Effector CD4-positive, alpha-beta T cell (primary cell): ENCODE data around the gene FGF14.

Experiments used
- DNase-seq: peaks from one replicate; pipeline ENCODE4 v3.0.0-alpha.2; 2020

FGF14 gene

DNA sequence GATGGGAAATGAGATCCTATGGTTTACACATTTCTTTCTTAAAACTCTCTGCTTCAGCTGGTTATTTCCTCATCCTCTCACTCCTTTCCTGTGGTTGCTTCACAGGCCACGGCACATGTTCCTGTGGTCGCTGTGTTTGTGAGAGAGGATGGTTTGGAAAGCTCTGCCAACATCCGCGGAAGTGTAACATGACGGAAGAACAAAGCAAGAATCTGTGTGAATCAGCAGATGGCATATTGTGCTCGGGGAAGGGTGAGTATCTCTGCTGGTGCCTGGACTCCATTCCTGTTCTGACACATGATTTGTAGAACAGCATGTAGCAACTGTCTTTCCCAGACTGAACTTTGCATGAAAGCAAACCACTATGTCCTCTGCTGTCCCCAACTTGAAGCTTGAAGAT, 695.2 kb downstream of the FGF14 start:
- no peak for DNase-seq

GRCh38 chr13:101703838-101704237, 698.0 kb downstream of the FGF14 start:
- DNase-seq, result no peak

GRCh38 chr13:101703081-101703480, 698.8 kb downstream of the FGF14 start:
- no peak for DNase-seq

- no peak for DNase-seq
These were observed 701.2 kb downstream of the FGF14 start for GRCh38 chr13:101700598-101700997.

GRCh38 chr13:101698400-101698799, 703.4 kb downstream of the FGF14 start:
- DNase-seq, result no peak

DNA sequence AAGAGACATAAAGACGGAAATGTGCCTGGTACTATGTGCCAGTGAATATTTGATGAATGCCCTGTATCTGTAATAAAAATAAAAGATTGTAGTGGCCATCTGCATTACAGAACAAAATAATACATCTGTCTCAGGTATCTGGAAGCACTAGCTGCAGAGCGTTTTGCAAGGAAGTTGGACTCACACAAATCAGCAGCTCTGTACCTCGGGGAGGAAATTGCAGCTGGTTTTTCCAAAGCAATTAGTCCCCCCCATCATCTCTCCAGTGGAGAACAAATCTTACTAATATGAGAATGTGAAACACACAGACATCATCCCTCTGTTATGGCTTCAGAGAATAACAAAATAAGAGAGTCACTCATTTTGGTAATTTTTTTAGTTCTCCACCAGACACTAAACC, 704.1 kb downstream of the FGF14 start:
- no peak for DNase-seq

DNA sequence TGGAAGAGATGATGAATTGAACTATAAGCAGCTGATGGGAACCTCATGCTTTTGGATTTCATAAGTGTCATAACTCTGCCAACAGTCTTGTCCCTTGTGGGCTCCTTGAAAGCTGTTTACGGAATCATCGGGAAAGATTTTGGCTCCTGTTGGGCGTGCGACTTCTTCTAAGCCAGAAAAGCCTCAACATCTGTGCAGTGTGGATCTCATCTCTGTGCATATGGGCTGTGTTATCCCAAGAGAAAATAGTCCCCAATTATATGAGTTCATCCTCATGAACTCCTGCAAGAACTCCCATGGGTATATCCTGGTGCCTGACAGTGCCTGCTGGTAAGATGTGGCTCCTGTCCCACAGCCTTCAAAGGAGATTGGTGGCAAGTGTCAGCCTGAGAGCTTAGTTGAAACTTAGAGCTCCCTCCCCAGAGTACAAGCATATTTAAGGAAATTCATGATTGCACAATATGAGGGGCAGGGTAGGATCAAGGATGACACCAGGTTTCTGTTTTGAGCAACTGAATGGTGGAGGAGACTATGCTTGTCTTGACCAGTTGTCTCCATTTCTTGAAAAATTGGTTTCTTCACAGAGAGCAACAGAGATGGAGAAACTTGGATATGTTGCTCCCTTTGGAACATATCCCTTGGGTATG, 705.9 kb downstream of the FGF14 start:
- no peak for DNase-seq

GRCh38 chr13:101691341-101691860, 710.4 kb downstream of the FGF14 start:
- DNase-seq, result no peak

GRCh38 chr13:101690871-101691270, 711.0 kb downstream of the FGF14 start:
- no peak for DNase-seq

- DNase-seq, result no peak
These were observed 715.8 kb downstream of the FGF14 start for GRCh38 chr13:101686003-101686402.

DNA sequence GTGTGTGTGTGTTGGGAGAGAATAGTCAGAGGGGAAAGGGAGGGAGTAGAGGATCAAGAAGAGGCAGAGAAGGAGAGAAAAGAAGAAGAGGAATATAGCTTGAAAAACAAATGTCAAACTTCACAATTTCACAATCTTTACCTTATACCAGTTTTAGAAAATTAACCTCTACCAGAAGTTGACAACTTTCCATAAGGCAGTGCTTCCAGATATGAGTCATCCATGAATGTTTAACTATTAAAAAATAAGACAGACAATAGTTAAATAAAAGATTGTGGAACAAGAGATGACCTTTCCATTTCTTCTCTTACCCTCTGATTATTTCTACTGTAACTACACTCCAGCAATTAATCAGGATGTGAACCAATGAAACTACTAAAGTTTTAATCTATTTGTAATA, 720.0 kb downstream of the FGF14 start:
- no peak for DNase-seq

DNA sequence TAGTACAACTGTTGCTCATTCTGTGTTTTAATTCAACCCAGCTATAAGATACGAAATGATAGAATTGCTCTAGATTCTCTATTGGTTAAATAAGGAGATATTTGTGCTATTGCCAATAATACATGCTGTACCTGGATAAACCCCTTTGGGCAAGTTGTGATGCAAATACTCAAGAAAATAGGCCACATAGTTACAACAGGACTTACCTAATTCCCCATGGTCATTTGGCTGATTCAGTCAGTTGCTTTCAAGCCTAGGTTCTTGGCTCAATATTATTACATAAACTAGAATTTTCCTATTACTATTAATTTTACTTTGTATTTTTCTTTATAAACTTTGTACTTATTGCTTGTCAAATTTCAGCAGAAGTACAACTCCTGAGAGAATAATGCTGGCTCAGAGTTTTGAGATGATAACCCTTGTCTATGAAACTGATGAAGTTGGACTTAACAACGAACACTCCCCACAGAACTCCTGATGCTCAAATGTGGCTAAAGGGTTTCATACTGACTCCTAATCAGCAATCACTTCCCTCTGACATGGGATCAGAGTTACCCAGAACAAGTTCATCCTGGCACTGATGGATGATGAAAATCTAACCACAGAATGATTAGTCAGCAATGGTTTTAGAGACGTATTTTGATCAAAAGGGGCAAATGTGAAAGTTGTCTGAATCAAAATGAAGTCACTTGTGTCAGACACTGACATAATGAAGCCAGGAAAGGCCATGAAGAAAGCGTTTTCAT, 728.3 kb downstream of the FGF14 start:
- DNase-seq, result no peak

GRCh38 chr13:101661839-101662238, 740.0 kb downstream of the FGF14 start:
- DNase-seq, result no peak
